Tibial artery (tissue), 4 donors: ENCODE measurements around the gene TESK2.
A peak's percentile ranks its signal among the peaks of the same experiment; 100 is the strongest.
"Not testable (repeated sequence)": the region's sequence is repeated elsewhere in the genome, so short reads cannot be mapped to it uniquely, and the experiment has no call there.

Experiments used
- DNase-seq, 2 donors: peaks; one replicate each; pipeline ENCODE4 v3.0.0-alpha.2; 2019
- H3K27ac ChIP-seq, 2 donors: fragments of 200-600 bp; sonication (generic) in 1 of 2; 1 replicate in 1 of 2; 2 replicates in 1 of 2; pipeline ENCODE4 v1.5.1; 2018 to 2019; ENCODE audit warnings: mild to moderate bottlenecking in 1 of 2
- H3K27me3 ChIP-seq, 2 donors: fragments of 200-600 bp; sonication (generic) in 1 of 2; one replicate each; pipeline versions ENCODE4 v1.5.1 to v1.6.0; 2016 to 2019
- H3K36me3 ChIP-seq, 3 donors: fragments of 200-600 bp; sonication (generic) in 2 of 3; one replicate each; pipeline ENCODE4 v1.5.1; 2016 to 2019; ENCODE audit warnings: mild to moderate bottlenecking in 2 of 3
- H3K4me1 ChIP-seq, 4 donors: fragments of 200-600 bp; sonication (generic) in 2 of 4; 1 replicate in 3 of 4; 2 replicates in 1 of 4; pipeline ENCODE4 v1.5.1; 2016 to 2019
- H3K4me3 ChIP-seq, 2 donors: fragments of 200-600 bp; sonication (generic) in 1 of 2; 1 replicate in 1 of 2; 2 replicates in 1 of 2; pipeline ENCODE4 v1.5.1; 2018 to 2019; ENCODE audit warnings: mild to moderate bottlenecking in 2 of 2
- H3K9me3 ChIP-seq, 3 donors: fragments of 200-600 bp; sonication (generic) in 1 of 3; one replicate each; pipeline ENCODE4 v1.5.1; 2016 to 2019
- CTCF ChIP-seq, 2 experiments: fragments of 200-600 bp in 1 of 2; fragments of 450-650 bp in 1 of 2; IDR thresholded peaks; one replicate each; pipeline ENCODE4 v1.5.1; 2017 to 2019; ENCODE audit warnings: antibody characterized with exemption in 2 of 2, mild to moderate bottlenecking in 1 of 2, moderate library complexity in 1 of 2
- intact Hi-C: fragments of 100-400 bp; cut with DNase I; formaldehyde crosslinking; loops from one replicate; pipeline ENCODE4 v1.15.0; 2023; ENCODE audit warnings: low total_unique reads

Gene TESK2

GRCh38 chr1:45526135-45526644 lies 35.2 kb upstream of the TESK2 start:
- intact Hi-C loops = no loop called here
- DNase-seq = no peak

GRCh38 chr1:45523975-45524374 lies 33.0 kb upstream of the TESK2 start:
- H3K36me3 ChIP-seq, H3K27ac ChIP-seq, DNase-seq, H3K9me3 ChIP-seq, H3K27me3 ChIP-seq, H3K4me3 ChIP-seq, intact Hi-C loops: not testable (repeated sequence)
- peaks cover 0 to 14% (median 8%) of the 10 kb centered on the region in 4 donors for H3K4me1 ChIP-seq

More at GRCh38 chr1:45526135-45526644, 35.2 kb upstream of the TESK2 start:
- Histone ChIP-seq H3K27me3 (no peaks in the 10 kb centered on the region), H3K9me3 (no peaks in the 10 kb centered on the region), H3K4me1 (peaks cover 0 to 4% (median 0%) of the 10 kb centered on the region in 4 donors), H3K4me3 (no peak overlapping the region), H3K27ac (no peak overlapping the region), H3K36me3 (no peaks in the 10 kb centered on the region)
- no peak for TF ChIP-seq CTCF (IDR thresholded peaks at IDR 0.05)

GRCh38 chr1:45523516-45523915 lies 32.6 kb upstream of the TESK2 start:
- peaks cover 0 to 18% (median 9%) of the 10 kb centered on the region in 4 donors for H3K4me1 ChIP-seq
- H3K27me3 ChIP-seq, H3K36me3 ChIP-seq, intact Hi-C loops, H3K4me3 ChIP-seq, H3K27ac ChIP-seq, DNase-seq, H3K9me3 ChIP-seq: not testable (repeated sequence)

GRCh38 chr1:45522324-45523104 lies 31.6 kb upstream of the TESK2 start:
- peaks cover 0 to 19% (median 11%) of the 10 kb centered on the region in 4 donors for H3K4me1 ChIP-seq
- no peaks in the 10 kb centered on the region for H3K27me3 ChIP-seq
- intact Hi-C loops = no loop called here
- H3K27ac ChIP-seq = peak overlapping the region; percentile 88 to 97
- peaks cover 4 to 11% (median 7%) of the 10 kb centered on the region in 3 donors for H3K36me3 ChIP-seq
- no peaks in the 10 kb centered on the region for H3K9me3 ChIP-seq
- peak overlapping the region; percentile 76 to 92 for H3K4me3 ChIP-seq
- no peak for TF ChIP-seq CTCF (IDR thresholded peaks at IDR 0.05)
- DNase-seq = no peak

- peak; percentile 96 to 98 for DNase-seq
- intact Hi-C loops = no loop called here
- no peaks in the 10 kb centered on the region for H3K27me3 ChIP-seq
- peak; percentile 19 to 24 for TF ChIP-seq CTCF (IDR thresholded peaks at IDR 0.05)
- H3K4me3 ChIP-seq = peak within 1 kb of the TSS; percentile 76 to 92
- no peaks in the 10 kb centered on the region for H3K9me3 ChIP-seq
- peaks cover 12 to 19% (median 15%) of the 10 kb centered on the region in 3 donors for H3K36me3 ChIP-seq
- peaks cover 0 to 26% (median 14%) of the 10 kb centered on the region in 4 donors for H3K4me1 ChIP-seq
- peak within 1 kb of the TSS; percentile 88 to 97 for H3K27ac ChIP-seq
These were observed 30.7 kb upstream of the TESK2 start, which contains the start of gene PRDX1 for GRCh38 chr1:45521413-45522323. PRDX1 (minus strand) TSS chr1:45521884; CDS start chr1:45519043, 2,841 bp downstream.

GRCh38 chr1:45519774-45520173 lies 28.8 kb upstream of the TESK2 start:
- peak overlapping the region in 1 of 2 donors; percentile 8 for H3K4me3 ChIP-seq
- H3K27ac ChIP-seq = peak overlapping the region in 1 of 2 donors; percentile 2
- H3K9me3 ChIP-seq = not testable (repeated sequence)

More at GRCh38 chr1:45519774-45520173, 28.8 kb upstream of the TESK2 start:
- peaks cover 29 to 38% (median 32%) of the 10 kb centered on the region in 3 donors for H3K36me3 ChIP-seq
- DNase-seq, H3K27me3 ChIP-seq, intact Hi-C loops: not testable (repeated sequence)
- peaks cover 0 to 32% (median 15%) of the 10 kb centered on the region in 4 donors for H3K4me1 ChIP-seq
